HG02610 (cell line): ENCODE data around the gene PLEKHH2.
"Not testable (repeated sequence)": the region's sequence is repeated elsewhere in the genome, so short reads cannot be mapped to it uniquely, and the experiment has no call there.

ENCODE experiments used
- ATAC-seq: cut with Tn5 transposase; IDR thresholded peaks from one replicate; pipeline ENCODE4 v1.9.1; 2021; ENCODE audit warnings: mild to moderate bottlenecking, moderate library complexity; ENCODE audit not compliant: unreplicated experiment

The PLEKHH2 gene

GRCh38 chr2:43636153-43636552 is 907 bp upstream of the PLEKHH2 start:
- not testable (repeated sequence) for ATAC-seq

GRCh38 chr2:43636621-43637020 is 439 bp upstream of the PLEKHH2 start:
- no peak for ATAC-seq

- no peak for ATAC-seq
Observed at GRCh38 chr2:43642363-43642762, 5.3 kb downstream of the PLEKHH2 start.

- ATAC-seq, result no peak
Observed at GRCh38 chr2:43643680-43644079, 6.6 kb downstream of the PLEKHH2 start.

GRCh38 chr2:43648994-43649701 is 12.1 kb downstream of the PLEKHH2 start:
- ATAC-seq, result no peak

- ATAC-seq, result no peak
Observed at GRCh38 chr2:43653506-43653905, 16.4 kb downstream of the PLEKHH2 start.

GRCh38 chr2:43657241-43657640 is 20.2 kb downstream of the PLEKHH2 start:
- no peak for ATAC-seq

GRCh38 chr2:43675646-43676321 is 38.7 kb downstream of the PLEKHH2 start:
- no peak for ATAC-seq

- no peak for ATAC-seq
Observed at GRCh38 chr2:43676322-43677050, 39.4 kb downstream of the PLEKHH2 start, which contains the start of gene C1GALT1C1L. TSS of gene C1GALT1C1L (minus strand) at chr2:43676429. CDS start at chr2:43676322, 107 bp downstream.

GRCh38 chr2:43677783-43678182 is 40.7 kb downstream of the PLEKHH2 start:
- ATAC-seq, result not testable (repeated sequence)

GRCh38 chr2:43685357-43685756 is 48.3 kb downstream of the PLEKHH2 start:
- ATAC-seq, result no peak

GRCh38 chr2:43689999-43690398 is 52.9 kb downstream of the PLEKHH2 start:
- no peak for ATAC-seq

GRCh38 chr2:43692428-43692994 is 55.5 kb downstream of the PLEKHH2 start:
- ATAC-seq, result no peak

- not testable (repeated sequence) for ATAC-seq
Observed at GRCh38 chr2:43698140-43698539, 61.1 kb downstream of the PLEKHH2 start.

GRCh38 chr2:43699761-43700160 is 62.7 kb downstream of the PLEKHH2 start:
- ATAC-seq, result no peak

GRCh38 chr2:43701111-43701510 is 64.1 kb downstream of the PLEKHH2 start:
- ATAC-seq, result no peak

GRCh38 chr2:43707255-43708015 is 70.4 kb downstream of the PLEKHH2 start:
- ATAC-seq, result no peak

GRCh38 chr2:43708178-43708577 is 71.1 kb downstream of the PLEKHH2 start:
- ATAC-seq, result no peak

GRCh38 chr2:43708891-43709290 is 71.8 kb downstream of the PLEKHH2 start:
- no peak for ATAC-seq

GRCh38 chr2:43710866-43711265 is 73.8 kb downstream of the PLEKHH2 start:
- no peak for ATAC-seq

GRCh38 chr2:43714164-43714563 is 77.1 kb downstream of the PLEKHH2 start:
- ATAC-seq, result no peak
